IMR-90 (cell line): ENCODE data around the gene MED26. TPM values are rescaled to one million over a fixed set of nuclear protein-coding genes. Genes with fewer than 3 reads are reported as not detected.

Experiments
- ATAC-seq: fragments of 200-7000 bp; cut with Tn5 transposase; 2 replicates; pipeline ENCODE4 v1.9.1; 2020; ENCODE audit warnings: low read depth, mild to moderate bottlenecking, moderate library complexity
- BruUV-seq: library from RNA; stranded (reverse); fragments of 400-500 nt; replicated peaks from 2 replicates; lab custom pipeline; 2021; lab: Mats Ljungman, UMichigan
- CTCF ChIA-PET: fragments of 300-600 bp; formaldehyde crosslinking; extraction: SDS; loops from one replicate; lab custom pipeline; 2021; ENCODE audit warnings: antibody characterized with exemption; lab: Yijun Ruan, JAX
- POLR2A ChIA-PET: fragments of 300-600 bp; sonication (Branson Sonifier 250); formaldehyde crosslinking; loops from one replicate; lab custom pipeline; 2022; ENCODE audit warnings: antibody characterized with exemption; ENCODE audit not compliant: unreplicated experiment; lab: Charles Lee
- DNase-seq: peaks from one replicate; pipeline ENCODE4 v3.0.0; 2013
- H2AFZ ChIP-seq: replicated peaks from 2 replicates; pipeline ENCODE3; 2013; ENCODE audit warnings: low read length, mild to moderate bottlenecking; ENCODE audit not compliant: poor library complexity
- H2AK5ac ChIP-seq: 2 replicates; pipeline ENCODE4 v1.6.1; 2013; ENCODE audit warnings: low read depth, low read length, inconsistent platforms
- H2AK9ac ChIP-seq: replicated peaks from 2 replicates; pipeline ENCODE3; 2013; ENCODE audit warnings: mild to moderate bottlenecking, low read depth, low read length, moderate library complexity; ENCODE audit not compliant: poor library complexity
- H2BK120ac ChIP-seq: 2 replicates; pipeline ENCODE4 v1.6.1; 2013; ENCODE audit warnings: low read depth, low read length, inconsistent platforms
- H2BK15ac ChIP-seq: 3 replicates; pipeline ENCODE4 v1.6.1; 2013; ENCODE audit warnings: low read depth, low read length, inconsistent platforms
- H2BK20ac ChIP-seq: 2 replicates; pipeline ENCODE4 v1.6.1; 2013; ENCODE audit warnings: low read depth, mild to moderate bottlenecking, inconsistent platforms, low read length, moderate library complexity
- H2BK5ac ChIP-seq: 2 replicates; pipeline ENCODE4 v1.6.1; 2013; ENCODE audit warnings: mild to moderate bottlenecking, low read depth, low read length, inconsistent platforms; ENCODE audit not compliant: poor library complexity, severe bottlenecking
- H3K14ac ChIP-seq: replicated peaks from 2 replicates; pipeline ENCODE4 v1.6.1; 2013; ENCODE audit warnings: low read depth, low read length, inconsistent platforms
- H3K18ac ChIP-seq: 2 replicates; pipeline ENCODE4 v1.6.1; 2013; ENCODE audit warnings: low read depth, low read length, control low read depth
- H3K23ac ChIP-seq: 2 replicates; pipeline ENCODE4 v1.6.1; 2013; ENCODE audit warnings: low read depth, low read length, inconsistent platforms
- H3K27ac ChIP-seq: 2 replicates; pipeline ENCODE4 v1.5.1; 2013; ENCODE audit warnings: mild to moderate bottlenecking, control low read depth, low read length; ENCODE audit not compliant: insufficient read depth
- H3K27me3 ChIP-seq: 2 replicates; pipeline ENCODE4 v1.6.1; 2013; ENCODE audit warnings: low read length; ENCODE audit not compliant: control insufficient read depth, insufficient read depth
- H3K36me3 ChIP-seq: 2 replicates; pipeline ENCODE4 v1.6.1; 2013; ENCODE audit warnings: low read length, mixed read lengths; ENCODE audit not compliant: control insufficient read depth, insufficient read depth
- H3K4ac ChIP-seq: 2 replicates; pipeline ENCODE4 v1.6.1; 2013; ENCODE audit warnings: low read depth, low read length, inconsistent platforms
- H3K4me1 ChIP-seq: 2 replicates; pipeline ENCODE4 v1.6.1; 2013; ENCODE audit warnings: low read length, mixed read lengths; ENCODE audit not compliant: control insufficient read depth, insufficient read depth
- H3K4me2 ChIP-seq: 2 replicates; pipeline ENCODE4 v1.6.1; 2013; ENCODE audit warnings: low read depth, mild to moderate bottlenecking, control low read depth, low read length, moderate library complexity
- H3K4me3 ChIP-seq: 2 replicates; pipeline ENCODE4 v1.5.1; 2013; ENCODE audit warnings: low read depth, mild to moderate bottlenecking, control low read depth, low read length, moderate library complexity; ENCODE audit not compliant: insufficient read depth
- H3K56ac ChIP-seq: 2 replicates; pipeline ENCODE4 v1.6.1; 2013; ENCODE audit warnings: low read length, inconsistent platforms; ENCODE audit not compliant: insufficient read depth; ENCODE audit errors: extremely low read depth
- H3K79me1 ChIP-seq, 2 experiments: 2 replicates each; pipeline ENCODE4 v1.6.1; 2013; ENCODE audit warnings: low read length in 2 of 2, inconsistent platforms in 1 of 2, low read depth in 1 of 2
- H3K9ac ChIP-seq: 2 replicates; pipeline ENCODE4 v1.6.1; 2013; ENCODE audit warnings: low read depth, low read length, control low read depth
- H3K9me1 ChIP-seq: 2 replicates; pipeline ENCODE4 v1.6.1; 2013; ENCODE audit warnings: low read length, inconsistent platforms; ENCODE audit not compliant: insufficient read depth
- H3K9me3 ChIP-seq: 2 replicates; pipeline ENCODE4 v1.6.1; 2013; ENCODE audit warnings: low read length; ENCODE audit not compliant: control insufficient read depth, insufficient read depth
- H4K20me1 ChIP-seq: 2 replicates; pipeline ENCODE4 v1.6.1; 2013; ENCODE audit warnings: low read length, inconsistent platforms; ENCODE audit not compliant: insufficient read depth
- H4K5ac ChIP-seq: 2 replicates; pipeline ENCODE4 v1.6.1; 2013; ENCODE audit warnings: mild to moderate bottlenecking, low read depth, low read length, control low read depth
- H4K8ac ChIP-seq, 2 experiments: 2 replicates each; pipeline ENCODE4 v1.6.1; 2013; ENCODE audit warnings: low read depth in 2 of 2, low read length in 2 of 2, control low read depth in 1 of 2, inconsistent platforms in 1 of 2
- H4K91ac ChIP-seq: 2 replicates; pipeline ENCODE4 v1.6.1; 2013; ENCODE audit warnings: low read depth, low read length, inconsistent platforms; ENCODE audit not compliant: insufficient read depth
- BHLHE40 ChIP-seq: fragments of 150-350 bp; IDR thresholded peaks from 2 replicates; pipeline ENCODE4 v1.6.1; 2016; ENCODE audit warnings: mild to moderate bottlenecking, low read depth, low read length
- CHD1 ChIP-seq: IDR thresholded peaks from 2 replicates; pipeline ENCODE4 v1.6.1; 2012; ENCODE audit warnings: low read depth, low read length, improper control_type of control experiment
- MAFK ChIP-seq: IDR thresholded peaks from 2 replicates; pipeline ENCODE4 v1.6.1; 2012; ENCODE audit warnings: low read depth, low read length, improper control_type of control experiment
- MAZ ChIP-seq: IDR thresholded peaks from 2 replicates; pipeline ENCODE4 v1.6.1; 2012; ENCODE audit warnings: low read depth, mild to moderate bottlenecking, low read length, improper control_type of control experiment, moderate library complexity, borderline replicate concordance
- RCOR1 ChIP-seq: IDR thresholded peaks from 2 replicates; pipeline ENCODE4 v1.6.1; 2012; ENCODE audit warnings: mild to moderate bottlenecking, low read length, improper control_type of control experiment; ENCODE audit not compliant: insufficient replicate concordance
- RFX5 ChIP-seq: IDR thresholded peaks from 2 replicates; pipeline ENCODE4 v1.8.0; 2012; ENCODE audit warnings: low read depth, mild to moderate bottlenecking, low read length, moderate library complexity
- SMC3 ChIP-seq: fragments of 150-350 bp; IDR thresholded peaks from 2 replicates; pipeline ENCODE4 v1.6.1; 2016; ENCODE audit warnings: low read depth, mild to moderate bottlenecking, antibody characterized with exemption, low read length, moderate library complexity
- WGBS, 2 experiments: methylation state at CpG; one replicate each; pipeline versions ENCODE4 v1.1.5 to v1.1.7; 2013; ENCODE audit warnings: missing lambda C conversion rate in 2 of 2; ENCODE audit not compliant: insufficient read length in 1 of 2; ENCODE audit errors: extremely low coverage in 2 of 2; 5-methylcytosine and 5-hydroxymethylcytosine counted together
- dilution Hi-C: fragments of 300-500 bp; cut with HindIII; formaldehyde crosslinking; loops from one replicate; pipeline ENCODE4 v1.14.3; 2018; ENCODE audit warnings: low sequenced_read_pairs; ENCODE audit not compliant: unreplicated experiment
- in situ Hi-C: fragments of 300-500 bp; cut with MboI; formaldehyde crosslinking; loops from 3 replicates; pipeline ENCODE4 v1.14.3; 2019; ENCODE audit warnings: low sequenced_read_pairs, inconsistent platforms, mixed read lengths
- intact Hi-C: fragments of 100-400 bp; cut with micrococcal nuclease; formaldehyde crosslinking; loops from 2 replicates; pipeline ENCODE4 v1.10.0; 2022
- polyA plus RNA-seq, 3 experiments: library from polyadenylated mRNA; depleted of rRNA; stranded (reverse); fragments of >200 nt; gene quantifications; 2 replicates each; pipeline ENCODE4 v1.2.3, GENCODE V29; 2012; ENCODE audit warnings: low replicate concordance in 1 of 3
- total RNA-seq: library from RNA; depleted of rRNA; stranded (reverse); fragments of >200 nt; gene quantifications from 2 replicates; pipeline ENCODE4 v1.2.3, GENCODE V29; 2012

Gene MED26
- total and polyA plus RNA-seq, 2 of the 4 experiments (the other 2 are of a cell fraction), result 2.0 to 4.0 TPM

DNA sequence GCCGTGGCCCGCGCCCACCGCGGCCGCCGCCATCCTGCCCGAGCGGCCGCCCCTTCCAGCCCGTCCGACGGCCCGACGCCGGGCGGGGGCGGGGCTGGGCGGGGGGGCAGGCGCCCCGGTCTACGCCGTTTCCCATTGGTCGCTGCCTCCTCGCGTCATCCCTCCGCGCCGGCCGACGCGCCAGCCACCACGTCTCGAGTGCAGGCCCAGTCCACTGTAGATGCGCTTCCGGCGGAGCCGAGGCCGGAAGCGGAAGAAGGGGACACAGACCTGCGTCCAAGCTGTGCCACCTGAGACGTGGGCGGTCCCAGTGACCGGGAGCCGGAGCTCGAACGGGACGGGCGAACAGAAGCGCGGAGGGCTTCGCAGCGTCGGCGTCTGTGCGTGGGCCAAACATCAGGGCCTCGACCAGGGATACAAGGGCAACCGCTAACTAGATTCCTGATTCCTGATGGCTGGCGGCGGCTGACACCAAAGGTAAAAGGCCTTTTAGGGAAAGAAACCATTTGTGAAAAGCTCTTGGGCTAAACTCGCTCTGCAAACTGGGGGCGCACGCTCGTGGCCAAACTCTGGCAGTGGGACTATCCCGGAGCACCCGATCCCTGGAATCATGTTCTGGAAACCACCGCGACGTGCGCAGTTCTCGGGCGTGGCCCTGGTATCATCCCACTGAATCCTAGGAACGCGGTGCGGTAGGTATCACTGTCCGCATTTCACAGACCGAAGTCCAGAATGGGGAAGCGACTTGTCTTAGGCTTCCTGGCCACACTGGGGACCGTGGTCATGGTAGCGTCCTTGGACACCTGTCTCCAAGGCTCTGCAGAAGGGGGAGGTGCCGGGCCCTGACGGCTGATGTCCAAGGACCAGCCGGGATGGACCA is 55.4 kb downstream of the MED26 start, which contains the start of gene SLC35E1 (continued):
- TF ChIP-seq RCOR1, result no peak
- TF ChIP-seq MAFK, result no peak
- TF ChIP-seq MAZ, result peak; percentile 89; the same call in 1 of the 2 replicates

DNA sequence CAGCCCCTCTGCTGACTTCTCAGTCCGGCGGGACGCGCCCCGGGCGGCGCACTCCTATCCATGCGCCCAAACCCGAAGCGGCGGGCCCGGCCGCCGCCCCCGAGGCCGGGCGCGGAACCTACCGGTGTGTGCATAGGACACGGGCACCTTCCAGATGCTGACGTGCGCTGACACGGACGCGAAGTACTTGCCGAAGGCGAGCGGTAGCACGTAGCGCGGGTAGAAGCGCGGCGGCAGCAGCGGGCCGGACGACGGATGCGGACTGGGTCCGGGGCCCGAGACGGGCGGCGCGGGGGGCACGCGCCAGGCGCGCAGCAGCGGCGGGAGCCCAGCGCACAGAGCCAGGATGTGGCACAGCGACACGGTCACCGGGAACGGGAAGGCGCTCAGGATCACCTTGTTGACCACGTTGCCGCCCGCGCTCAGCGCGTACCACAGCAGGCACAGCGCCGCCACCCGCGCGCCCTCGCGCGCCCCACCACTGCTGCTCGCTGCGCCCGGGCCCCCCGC is 56.1 kb downstream of the MED26 start:
- no peak overlapping the region for H2BK120ac ChIP-seq
- peak overlapping the region; percentile 5 to 74; a peak in 3 of 4 replicates for H4K8ac ChIP-seq
- H3K79me1 ChIP-seq, result peaks cover 35 to 91% of the 10 kb centered on the region in 2 experiments
- intact Hi-C loops (loop anchor here (5.0 kb wide), 1 partner anchor 55 kb away; the partner anchor contains the start of gene MED26), in situ Hi-C loops (no loop called here), dilution Hi-C loops (no loop called here)
- DNase-seq, result peak; percentile 20
- no peak overlapping the region for H3K18ac ChIP-seq
- H3K9me3 ChIP-seq, result no peaks in the 10 kb centered on the region
- peak overlapping the region; percentile 30; the same call in 1 of the 2 replicates for H3K56ac ChIP-seq
- peaks cover 23% of the 10 kb centered on the region for H3K9me1 ChIP-seq
- peak overlapping the region; percentile 6 for H4K5ac ChIP-seq
- peak overlapping the region; percentile 98 for H2AFZ ChIP-seq
- BruUV-seq, result no TSS peak
- H3K9ac ChIP-seq, result peak overlapping the region; percentile 59
- peak overlapping the region; percentile 99 for H2AK9ac ChIP-seq
- TF ChIP-seq CHD1 (no peak), BHLHE40 (no peak), RFX5 (no peak), SMC3 (no peak)
- ATAC-seq, result peak; percentile 27
- H2AK5ac ChIP-seq, result peak overlapping the region; percentile 94
- H2BK20ac ChIP-seq, result no peak overlapping the region
- no peaks in the 10 kb centered on the region for H3K27me3 ChIP-seq
- H3K14ac ChIP-seq, result peak overlapping the region; percentile 72
- peak overlapping the region; percentile 94 for H3K4me2 ChIP-seq
- peak overlapping the region; percentile 59 for H2BK5ac ChIP-seq
- H3K4me1 ChIP-seq, result peaks cover 13% of the 10 kb centered on the region
- H3K36me3 ChIP-seq, result peaks cover 31% of the 10 kb centered on the region
- peaks cover 39% of the 10 kb centered on the region for H4K20me1 ChIP-seq
- H4K91ac ChIP-seq, result peak overlapping the region; percentile 71; the same call in 1 of the 2 replicates
- peak overlapping the region; percentile 35 for H3K27ac ChIP-seq
- ChIA-PET CTCF (no interaction called here), POLR2A (no interaction called here)
- peak overlapping the region; percentile 83 for H3K4ac ChIP-seq
- WGBS, 2 experiments, result 1% methylated on average over 59 of the region's 75 CpGs; no CpG with 5 or more reads in 1 of the 2 experiments
- no peak overlapping the region for H2BK15ac ChIP-seq
- peak overlapping the region; percentile 89 for H3K23ac ChIP-seq
- peak overlapping the region; percentile 78 for H3K4me3 ChIP-seq
